ENCODE results near the gene SPDYE6. TPM values are rescaled to one million over a fixed set of nuclear protein-coding genes. Genes with fewer than 3 reads are reported as not detected.

The SPDYE6 gene
- polyA plus RNA-seq, 1 of the 3 experiments (the other 2 are of a cell fraction), result not detected

DNA sequence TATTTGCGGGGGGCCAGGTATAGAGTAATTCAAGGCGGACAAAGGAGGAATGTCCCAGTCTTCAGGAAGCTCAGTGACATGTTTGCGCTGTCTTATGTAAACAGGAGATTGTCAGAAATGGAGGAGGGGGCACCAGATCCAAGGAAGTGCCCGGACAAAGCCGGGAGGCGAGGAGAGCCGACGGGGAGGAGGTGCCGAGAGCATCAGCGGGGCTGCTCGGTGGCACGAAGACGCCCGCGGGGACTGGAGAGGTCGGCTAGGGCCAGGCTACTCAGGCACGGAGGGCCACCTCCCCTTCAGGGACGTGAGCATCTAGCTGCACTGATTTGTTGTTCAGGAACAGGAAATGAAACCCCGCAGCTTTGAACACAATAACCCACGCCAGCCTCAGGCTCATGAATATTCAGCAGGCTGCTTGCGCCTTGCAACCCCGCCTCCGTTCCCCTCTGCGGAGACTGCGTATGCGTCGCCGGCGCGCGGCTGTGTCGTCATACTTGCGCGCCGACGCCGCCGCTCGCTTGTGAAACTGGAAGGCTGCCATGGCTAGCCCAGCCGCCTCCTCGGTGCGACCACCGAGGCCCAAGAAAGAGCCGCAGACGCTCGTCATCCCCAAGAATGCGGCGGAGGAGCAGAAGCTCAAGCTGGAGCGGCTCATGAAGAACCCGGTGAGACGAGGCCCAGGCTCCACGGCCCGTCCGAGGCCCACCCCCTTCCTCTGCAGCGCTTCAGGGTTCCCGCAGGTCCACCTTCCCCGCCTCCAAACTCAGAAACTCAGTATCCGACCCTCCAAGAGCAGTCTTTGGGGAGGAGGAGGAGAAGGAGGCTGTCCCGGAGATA lies 39.8 kb upstream of the SPDYE6 start, which contains the start of gene PRKRIP1 (continued):
- TF ChIP-seq JUND (IDR thresholded peaks at IDR 0.05), result peak; percentile 49; the same call in 1 of the 2 replicates
- peak; percentile 85 for TF ChIP-seq CHD2 (IDR thresholded peaks at IDR 0.05; ENCODE audit: low read length, partially characterized antibody)
- TF ChIP-seq FOSL2 (IDR thresholded peaks at IDR 0.05; ENCODE audit: borderline replicate concordance, low read depth), result no peak
- TF ChIP-seq, protein P1, sequence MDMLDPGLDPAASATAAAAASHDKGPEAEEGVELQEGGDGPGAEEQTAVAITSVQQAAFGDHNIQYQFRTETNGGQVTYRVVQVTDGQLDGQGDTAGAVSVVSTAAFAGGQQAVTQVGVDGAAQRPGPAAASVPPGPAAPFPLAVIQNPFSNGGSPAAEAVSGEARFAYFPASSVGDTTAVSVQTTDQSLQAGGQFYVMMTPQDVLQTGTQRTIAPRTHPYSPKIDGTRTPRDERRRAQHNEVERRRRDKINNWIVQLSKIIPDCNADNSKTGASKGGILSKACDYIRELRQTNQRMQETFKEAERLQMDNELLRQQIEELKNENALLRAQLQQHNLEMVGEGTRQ (IDR thresholded peaks at IDR 0.05; ENCODE audit: borderline replicate concordance, low read depth, low read length), result no peak
- TF ChIP-seq, protein P2, sequence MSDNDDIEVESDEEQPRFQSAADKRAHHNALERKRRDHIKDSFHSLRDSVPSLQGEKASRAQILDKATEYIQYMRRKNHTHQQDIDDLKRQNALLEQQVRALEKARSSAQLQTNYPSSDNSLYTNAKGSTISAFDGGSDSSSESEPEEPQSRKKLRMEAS (IDR thresholded peaks at IDR 0.05; ENCODE audit: low read depth), result peak; percentile 84
- TF ChIP-seq, protein P3, sequence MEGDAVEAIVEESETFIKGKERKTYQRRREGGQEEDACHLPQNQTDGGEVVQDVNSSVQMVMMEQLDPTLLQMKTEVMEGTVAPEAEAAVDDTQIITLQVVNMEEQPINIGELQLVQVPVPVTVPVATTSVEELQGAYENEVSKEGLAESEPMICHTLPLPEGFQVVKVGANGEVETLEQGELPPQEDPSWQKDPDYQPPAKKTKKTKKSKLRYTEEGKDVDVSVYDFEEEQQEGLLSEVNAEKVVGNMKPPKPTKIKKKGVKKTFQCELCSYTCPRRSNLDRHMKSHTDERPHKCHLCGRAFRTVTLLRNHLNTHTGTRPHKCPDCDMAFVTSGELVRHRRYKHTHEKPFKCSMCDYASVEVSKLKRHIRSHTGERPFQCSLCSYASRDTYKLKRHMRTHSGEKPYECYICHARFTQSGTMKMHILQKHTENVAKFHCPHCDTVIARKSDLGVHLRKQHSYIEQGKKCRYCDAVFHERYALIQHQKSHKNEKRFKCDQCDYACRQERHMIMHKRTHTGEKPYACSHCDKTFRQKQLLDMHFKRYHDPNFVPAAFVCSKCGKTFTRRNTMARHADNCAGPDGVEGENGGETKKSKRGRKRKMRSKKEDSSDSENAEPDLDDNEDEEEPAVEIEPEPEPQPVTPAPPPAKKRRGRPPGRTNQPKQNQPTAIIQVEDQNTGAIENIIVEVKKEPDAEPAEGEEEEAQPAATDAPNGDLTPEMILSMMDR (IDR thresholded peaks at IDR 0.05), result no peak

DNA sequence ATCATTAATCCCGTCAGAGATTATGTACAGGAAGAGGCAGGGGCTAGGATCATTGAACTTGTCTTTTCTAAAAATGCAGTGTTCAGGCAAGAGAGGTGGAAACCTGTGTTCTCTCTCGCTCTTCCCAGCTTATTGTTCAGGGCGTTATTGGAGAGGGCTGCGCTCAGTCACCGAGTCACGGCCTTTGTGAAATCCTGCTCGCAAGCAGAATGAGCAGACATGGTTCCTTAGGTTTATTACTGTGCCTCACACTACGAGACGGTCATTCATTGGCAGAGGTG lies 39.3 kb upstream of the SPDYE6 start:
- Histone ChIP-seq H3K79me2 (ENCODE audit: insufficient read depth) (peaks cover 34% of the 10 kb centered on the region), H3K36me3 (replicated peaks in 1 of 2; ENCODE audit: control insufficient read depth in 1 of 2, insufficient read depth in 2 of 2, low read length in 1 of 2) (peaks cover 18 to 38% of the 10 kb centered on the region in 2 experiments), H3K9me2 (no peaks in the 10 kb centered on the region), H3K9ac (peak overlapping the region; percentile 94), H3K4me1 (ENCODE audit: control insufficient read depth in 1 of 2, insufficient read depth in 2 of 2, low read depth in 1 of 2, low read length in 1 of 2) (peaks cover 0 to 7% of the 10 kb centered on the region in 2 experiments; a peak in 2 of 4 replicates), H3K9me3 (no peaks in the 10 kb centered on the region), H3F3A (replicated peaks; ENCODE audit: insufficient read depth) (peaks cover 29% of the 10 kb centered on the region), H2AFZ (ENCODE audit: low read depth) (peak overlapping the region; percentile 94), H3K4me3 (ENCODE audit: low read depth in 2 of 2, low read length in 1 of 2) (peak overlapping the region; percentile 67 to 97), H4K20me1 (ENCODE audit: insufficient read depth) (no peaks in the 10 kb centered on the region), H3K4me2 (peak overlapping the region; percentile 86), H3K27ac (ENCODE audit: low read depth in 2 of 2, low read length in 1 of 2) (peak overlapping the region; percentile 80 to 88), H3K27me3 (ENCODE audit: insufficient read depth) (no peaks in the 10 kb centered on the region)
- DNase-seq, result no peak
- 27% methylated on average over 9 of the region's 9 CpGs for WGBS (ENCODE audit: low lambda C conversion rate)
- ChIA-PET POLR2A (interaction anchor here (0.8 to 2.8 kb wide), 9 partner anchors 9 to 1230 kb away, joined by 3 to 19 read pairs (median 4); partner anchors contain the start of genes SH2B2 and VGF), CTCF (interaction anchor here (0.6 to 18.3 kb wide), 8 partner anchors 9 to 123 kb away, joined by 3 to 421 read pairs (median 4); partner anchors contain the start of gene SH2B2)
- TF ChIP-seq SIN3A (IDR thresholded peaks at IDR 0.05; ENCODE audit: borderline replicate concordance, low read depth, low read length) (no peak), RFX5 (IDR thresholded peaks at IDR 0.05; ENCODE audit: low read length) (no peak), RAD21 (IDR thresholded peaks at IDR 0.05; ENCODE audit: low read length) (no peak), RCOR1 (IDR thresholded peaks at IDR 0.05; ENCODE audit: low read length) (no peak), TAF1 (IDR thresholded peaks at IDR 0.05; ENCODE audit: borderline replicate concordance, low read depth, low read length) (no peak), JUND (IDR thresholded peaks at IDR 0.05) (no peak), CHD2 (IDR thresholded peaks at IDR 0.05; ENCODE audit: low read length, partially characterized antibody) (no peak), NRF1 (IDR thresholded peaks at IDR 0.05; ENCODE audit: low read depth, low read length) (no peak), FOSL2 (IDR thresholded peaks at IDR 0.05; ENCODE audit: borderline replicate concordance, low read depth) (no peak), TCF12 (IDR thresholded peaks at IDR 0.05) (no peak), EP300 (IDR thresholded peaks at IDR 0.05; ENCODE audit: borderline replicate concordance in 1 of 2, low read depth in 1 of 2, low read length in 1 of 2) (no peak), RXRA (IDR thresholded peaks at IDR 0.05; ENCODE audit: borderline replicate concordance, low read depth) (no peak)
- TF ChIP-seq, protein P4, sequence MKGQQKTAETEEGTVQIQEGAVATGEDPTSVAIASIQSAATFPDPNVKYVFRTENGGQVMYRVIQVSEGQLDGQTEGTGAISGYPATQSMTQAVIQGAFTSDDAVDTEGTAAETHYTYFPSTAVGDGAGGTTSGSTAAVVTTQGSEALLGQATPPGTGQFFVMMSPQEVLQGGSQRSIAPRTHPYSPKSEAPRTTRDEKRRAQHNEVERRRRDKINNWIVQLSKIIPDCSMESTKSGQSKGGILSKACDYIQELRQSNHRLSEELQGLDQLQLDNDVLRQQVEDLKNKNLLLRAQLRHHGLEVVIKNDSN (IDR thresholded peaks at IDR 0.05; ENCODE audit: borderline replicate concordance, low read depth), result no peak
- TF ChIP-seq, protein P5, sequence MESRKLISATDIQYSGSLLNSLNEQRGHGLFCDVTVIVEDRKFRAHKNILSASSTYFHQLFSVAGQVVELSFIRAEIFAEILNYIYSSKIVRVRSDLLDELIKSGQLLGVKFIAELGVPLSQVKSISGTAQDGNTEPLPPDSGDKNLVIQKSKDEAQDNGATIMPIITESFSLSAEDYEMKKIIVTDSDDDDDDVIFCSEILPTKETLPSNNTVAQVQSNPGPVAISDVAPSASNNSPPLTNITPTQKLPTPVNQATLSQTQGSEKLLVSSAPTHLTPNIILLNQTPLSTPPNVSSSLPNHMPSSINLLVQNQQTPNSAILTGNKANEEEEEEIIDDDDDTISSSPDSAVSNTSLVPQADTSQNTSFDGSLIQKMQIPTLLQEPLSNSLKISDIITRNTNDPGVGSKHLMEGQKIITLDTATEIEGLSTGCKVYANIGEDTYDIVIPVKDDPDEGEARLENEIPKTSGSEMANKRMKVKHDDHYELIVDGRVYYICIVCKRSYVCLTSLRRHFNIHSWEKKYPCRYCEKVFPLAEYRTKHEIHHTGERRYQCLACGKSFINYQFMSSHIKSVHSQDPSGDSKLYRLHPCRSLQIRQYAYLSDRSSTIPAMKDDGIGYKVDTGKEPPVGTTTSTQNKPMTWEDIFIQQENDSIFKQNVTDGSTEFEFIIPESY (IDR thresholded peaks at IDR 0.05; ENCODE audit: borderline replicate concordance, low read depth), result no peak
- TF ChIP-seq, protein P6, sequence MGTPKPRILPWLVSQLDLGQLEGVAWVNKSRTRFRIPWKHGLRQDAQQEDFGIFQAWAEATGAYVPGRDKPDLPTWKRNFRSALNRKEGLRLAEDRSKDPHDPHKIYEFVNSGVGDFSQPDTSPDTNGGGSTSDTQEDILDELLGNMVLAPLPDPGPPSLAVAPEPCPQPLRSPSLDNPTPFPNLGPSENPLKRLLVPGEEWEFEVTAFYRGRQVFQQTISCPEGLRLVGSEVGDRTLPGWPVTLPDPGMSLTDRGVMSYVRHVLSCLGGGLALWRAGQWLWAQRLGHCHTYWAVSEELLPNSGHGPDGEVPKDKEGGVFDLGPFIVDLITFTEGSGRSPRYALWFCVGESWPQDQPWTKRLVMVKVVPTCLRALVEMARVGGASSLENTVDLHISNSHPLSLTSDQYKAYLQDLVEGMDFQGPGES (IDR thresholded peaks at IDR 0.05; ENCODE audit: low read depth, low read length), result no peak
- TF ChIP-seq, protein P1 (IDR thresholded peaks at IDR 0.05; ENCODE audit: borderline replicate concordance, low read depth, low read length), result no peak

All from SK-N-SH (cell line).